HEK293 (cell line): ENCODE data around the gene GMEB2.
A peak's percentile ranks its signal among the peaks of the same experiment; 100 is the strongest.

ENCODE experiments used
- CTCF ChIA-PET: fragments of 350-600 bp; formaldehyde crosslinking; extraction: SDS; loops from one replicate; lab custom pipeline; 2021; ENCODE audit warnings: antibody characterized with exemption; lab: Yijun Ruan, JAX
- POLR2A ChIA-PET: fragments of 300-600 bp; formaldehyde crosslinking; extraction: SDS; loops from one replicate; lab custom pipeline; 2020; ENCODE audit warnings: antibody characterized with exemption, inconsistent platforms; lab: Yijun Ruan, JAX
- H3K27ac ChIP-seq: fragments of 200-500 bp; sonication (Bioruptor generic); 2 replicates; pipeline ENCODE4 v1.5.1; 2014; ENCODE audit warnings: low read depth, low read length, control low read depth, inconsistent platforms; ENCODE audit errors: extremely low read depth
- H3K36me3 ChIP-seq, 2 experiments: fragments of 200-500 bp in 1 of 2; sonication (Bioruptor generic) in 1 of 2; 1 replicate in 1 of 2; 2 replicates in 1 of 2; pipeline ENCODE4 v1.5.1; 2014 to 2017; ENCODE audit warnings: inconsistent platforms in 2 of 2, low read length in 2 of 2; ENCODE audit not compliant: control insufficient read depth in 2 of 2, insufficient read depth in 1 of 2
- H3K4me1 ChIP-seq: fragments of 200-500 bp; sonication (Bioruptor generic); 2 replicates; pipeline ENCODE4 v1.5.1; 2014; ENCODE audit warnings: mild to moderate bottlenecking, low read length, inconsistent platforms; ENCODE audit not compliant: control insufficient read depth, insufficient read depth
- H3K4me3 ChIP-seq: 2 replicates; pipeline ENCODE4 v1.5.1; 2011; ENCODE audit warnings: low read depth, mild to moderate bottlenecking, control low read depth, low read length, moderate library complexity
- H3K9me3 ChIP-seq: fragments of 200-500 bp; sonication (Bioruptor generic); 2 replicates; pipeline ENCODE4 v1.5.1; 2014; ENCODE audit warnings: low read depth, low read length, inconsistent platforms; ENCODE audit not compliant: control insufficient read depth, insufficient read depth
- GLIS1 ChIP-seq: fragments of 450-650 bp; formaldehyde crosslinking; IDR thresholded peaks from 2 replicates; pipeline ENCODE4 v1.5.1; 2016; ENCODE audit warnings: missing biosample characterization, missing genetic modification characterization
- GLIS2 ChIP-seq: fragments of 450-650 bp; formaldehyde crosslinking; IDR thresholded peaks from 2 replicates; pipeline ENCODE4 v1.5.1; 2016; ENCODE audit warnings: missing biosample characterization, missing genetic modification characterization
- YY1 ChIP-seq: fragments of 450-650 bp; formaldehyde crosslinking; IDR thresholded peaks from 2 replicates; pipeline ENCODE4 v1.5.1; 2018; ENCODE audit warnings: missing biosample characterization, missing genetic modification characterization
- ZBTB20 ChIP-seq: fragments of 450-650 bp; formaldehyde crosslinking; IDR thresholded peaks from 2 replicates; pipeline ENCODE4 v1.5.1; 2016; ENCODE audit warnings: missing biosample characterization, missing genetic modification characterization
- ZBTB48 ChIP-seq: fragments of 450-650 bp; formaldehyde crosslinking; IDR thresholded peaks from 2 replicates; pipeline ENCODE4 v1.5.1; 2016; ENCODE audit warnings: missing biosample characterization, missing genetic modification characterization
- ZBTB8A ChIP-seq: fragments of 450-650 bp; formaldehyde crosslinking; IDR thresholded peaks from 2 replicates; pipeline ENCODE4 v1.5.1; 2016; ENCODE audit warnings: missing biosample characterization, missing genetic modification characterization
- ZIC2 ChIP-seq: fragments of 450-650 bp; formaldehyde crosslinking; IDR thresholded peaks from 2 replicates; pipeline ENCODE4 v1.5.1; 2016; ENCODE audit warnings: missing biosample characterization, missing genetic modification characterization
- ZNF366 ChIP-seq: fragments of 450-650 bp; formaldehyde crosslinking; conservative IDR thresholded peaks from 2 replicates; pipeline ENCODE4 v1.5.1; 2016; ENCODE audit warnings: missing biosample characterization, missing genetic modification characterization
- ZNF404 ChIP-seq: fragments of 450-650 bp; formaldehyde crosslinking; IDR thresholded peaks from 2 replicates; pipeline ENCODE4 v1.5.1; 2017; ENCODE audit warnings: missing biosample characterization, missing genetic modification characterization
- ZNF423 ChIP-seq: fragments of 450-650 bp; formaldehyde crosslinking; IDR thresholded peaks from 2 replicates; pipeline ENCODE4 v1.5.1; 2016; ENCODE audit warnings: missing biosample characterization, missing genetic modification characterization
- ZNF548 ChIP-seq: fragments of 450-650 bp; formaldehyde crosslinking; IDR thresholded peaks from 2 replicates; pipeline ENCODE4 v1.5.1; 2016; ENCODE audit warnings: missing biosample characterization, missing genetic modification characterization
- ZNF561 ChIP-seq: fragments of 450-650 bp; IDR thresholded peaks from 2 replicates; pipeline ENCODE4 v1.5.1; 2018; ENCODE audit warnings: missing biosample characterization, missing genetic modification characterization, borderline replicate concordance
- ZNF707 ChIP-seq: fragments of 450-650 bp; formaldehyde crosslinking; IDR thresholded peaks from 2 replicates; pipeline ENCODE4 v1.5.1; 2016; ENCODE audit warnings: missing biosample characterization, missing genetic modification characterization
- ZSCAN30 ChIP-seq: fragments of 450-650 bp; IDR thresholded peaks from 2 replicates; pipeline ENCODE4 v1.5.1; 2018; ENCODE audit warnings: missing biosample characterization, mild to moderate bottlenecking, missing genetic modification characterization, moderate library complexity
- ZXDB ChIP-seq: fragments of 450-650 bp; formaldehyde crosslinking; IDR thresholded peaks from 2 replicates; pipeline ENCODE4 v1.5.1; 2016; ENCODE audit warnings: missing biosample characterization, missing genetic modification characterization
- TF ChIP-seq, protein P1 (sequence below): fragments of 450-650 bp; formaldehyde crosslinking; IDR thresholded peaks from 2 replicates; pipeline ENCODE4 v1.5.1; 2016; ENCODE audit warnings: missing biosample characterization, missing genetic modification characterization
- TF ChIP-seq, protein P2 (sequence below): fragments of 450-650 bp; formaldehyde crosslinking; IDR thresholded peaks from 2 replicates; pipeline ENCODE4 v1.5.1; 2016; ENCODE audit warnings: missing biosample characterization, missing genetic modification characterization
- TF ChIP-seq, protein P3 (sequence below): fragments of 450-650 bp; formaldehyde crosslinking; IDR thresholded peaks from 2 replicates; pipeline ENCODE4 v1.5.1; 2016; ENCODE audit warnings: missing biosample characterization, missing genetic modification characterization, low read depth

Gene GMEB2, protein sequence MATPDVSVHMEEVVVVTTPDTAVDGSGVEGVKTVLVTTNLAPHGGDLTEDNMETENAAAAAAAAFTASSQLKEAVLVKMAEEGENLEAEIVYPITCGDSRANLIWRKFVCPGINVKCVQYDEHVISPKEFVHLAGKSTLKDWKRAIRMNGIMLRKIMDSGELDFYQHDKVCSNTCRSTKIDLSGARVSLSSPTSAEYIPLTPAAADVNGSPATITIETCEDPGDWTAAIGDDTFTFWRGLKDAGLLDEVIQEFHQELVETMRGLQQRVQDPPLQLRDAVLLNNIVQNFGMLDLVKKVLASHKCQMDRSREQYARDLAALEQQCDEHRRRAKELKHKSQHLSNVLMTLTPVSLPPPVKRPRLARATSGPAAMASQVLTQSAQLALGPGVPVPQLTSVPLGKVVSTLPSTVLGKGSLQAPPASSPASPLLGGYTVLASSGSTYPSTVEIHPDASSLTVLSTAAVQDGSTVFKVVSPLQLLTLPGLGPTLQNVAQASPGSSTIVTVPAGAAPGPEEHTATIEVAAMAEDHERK

DNA sequence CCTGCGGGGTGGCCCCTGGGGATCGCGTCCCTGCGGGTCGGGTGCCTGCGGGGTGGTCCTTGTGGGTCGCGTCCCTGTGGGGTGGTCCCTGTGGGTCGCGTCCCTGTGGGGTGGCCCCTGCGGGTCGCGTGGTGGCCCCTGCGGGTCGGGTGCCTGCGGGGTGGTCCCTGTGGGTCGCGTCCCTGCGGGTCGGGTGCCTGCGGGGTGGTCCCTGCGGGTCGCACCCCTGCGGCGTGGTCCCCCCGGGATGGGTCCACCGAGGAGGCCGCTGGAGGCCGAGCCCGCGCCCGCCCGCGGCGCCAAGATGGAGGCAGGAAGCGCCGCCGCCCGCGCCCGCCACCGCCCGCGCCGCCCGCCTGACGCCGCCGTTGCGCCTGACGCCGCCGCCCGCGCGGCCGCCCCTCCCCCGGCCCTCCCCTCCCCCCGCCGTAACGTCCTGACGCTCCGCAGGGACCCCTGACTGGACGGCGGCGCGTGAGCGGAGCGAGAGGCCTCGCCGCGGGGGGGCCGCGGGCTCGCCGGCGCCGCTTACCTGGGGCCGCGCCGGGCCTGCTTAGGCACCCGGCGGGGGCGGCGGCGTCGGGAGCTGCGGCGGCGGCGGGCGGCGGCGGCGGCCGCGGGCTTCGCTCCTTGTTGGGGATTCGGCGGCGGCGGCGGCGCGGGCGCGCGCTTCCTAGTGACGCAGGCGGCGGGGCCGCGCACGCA, at the start of gene GMEB2:
Gene GMEB2, minus strand, starts transcription at position 678 of the 705 bp plus-strand sequence. CDS start 7,704 bp downstream, outside the sequence.
- TF ChIP-seq, protein P1, sequence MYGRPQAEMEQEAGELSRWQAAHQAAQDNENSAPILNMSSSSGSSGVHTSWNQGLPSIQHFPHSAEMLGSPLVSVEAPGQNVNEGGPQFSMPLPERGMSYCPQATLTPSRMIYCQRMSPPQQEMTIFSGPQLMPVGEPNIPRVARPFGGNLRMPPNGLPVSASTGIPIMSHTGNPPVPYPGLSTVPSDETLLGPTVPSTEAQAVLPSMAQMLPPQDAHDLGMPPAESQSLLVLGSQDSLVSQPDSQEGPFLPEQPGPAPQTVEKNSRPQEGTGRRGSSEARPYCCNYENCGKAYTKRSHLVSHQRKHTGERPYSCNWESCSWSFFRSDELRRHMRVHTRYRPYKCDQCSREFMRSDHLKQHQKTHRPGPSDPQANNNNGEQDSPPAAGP, result 0 out of 2 replicates have a peak, but pooled peaks have one; percentile 17
- TF ChIP-seq ZNF366 (tag by site-specific recombination) (no peak), ZNF404 (tag by site-specific recombination) (no peak), ZBTB48 (tag by site-specific recombination) (peak; percentile 86; the same call in 1 of the 2 replicates), YY1 (peak; percentile 25; the same call in 1 of the 2 replicates), GLIS2 (tag by site-specific recombination) (peak; percentile 98), ZSCAN30 (tag by site-specific recombination) (0 out of 2 replicates have a peak, but pooled peaks have one; percentile 11), ZNF561 (peak; percentile 59; the same call in 1 of the 2 replicates), ZNF707 (no peak), ZXDB (peak; percentile 49; the same call in 1 of the 2 replicates), ZIC2 (peak; percentile 94), ZNF423 (tag by site-specific recombination) (peak; percentile 89), GLIS1 (tag by site-specific recombination) (peak; percentile 98), ZNF548 (tag by site-specific recombination) (no peak), ZBTB20 (no peak), ZBTB8A (peak; percentile 93)
- TF ChIP-seq, protein P2, sequence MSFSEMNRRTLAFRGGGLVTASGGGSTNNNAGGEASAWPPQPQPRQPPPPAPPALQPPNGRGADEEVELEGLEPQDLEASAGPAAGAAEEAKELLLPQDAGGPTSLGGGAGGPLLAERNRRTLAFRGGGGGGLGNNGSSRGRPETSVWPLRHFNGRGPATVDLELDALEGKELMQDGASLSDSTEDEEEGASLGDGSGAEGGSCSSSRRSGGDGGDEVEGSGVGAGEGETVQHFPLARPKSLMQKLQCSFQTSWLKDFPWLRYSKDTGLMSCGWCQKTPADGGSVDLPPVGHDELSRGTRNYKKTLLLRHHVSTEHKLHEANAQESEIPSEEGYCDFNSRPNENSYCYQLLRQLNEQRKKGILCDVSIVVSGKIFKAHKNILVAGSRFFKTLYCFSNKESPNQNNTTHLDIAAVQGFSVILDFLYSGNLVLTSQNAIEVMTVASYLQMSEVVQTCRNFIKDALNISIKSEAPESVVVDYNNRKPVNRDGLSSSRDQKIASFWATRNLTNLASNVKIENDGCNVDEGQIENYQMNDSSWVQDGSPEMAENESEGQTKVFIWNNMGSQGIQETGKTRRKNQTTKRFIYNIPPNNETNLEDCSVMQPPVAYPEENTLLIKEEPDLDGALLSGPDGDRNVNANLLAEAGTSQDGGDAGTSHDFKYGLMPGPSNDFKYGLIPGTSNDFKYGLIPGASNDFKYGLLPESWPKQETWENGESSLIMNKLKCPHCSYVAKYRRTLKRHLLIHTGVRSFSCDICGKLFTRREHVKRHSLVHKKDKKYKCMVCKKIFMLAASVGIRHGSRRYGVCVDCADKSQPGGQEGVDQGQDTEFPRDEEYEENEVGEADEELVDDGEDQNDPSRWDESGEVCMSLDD (tag by site-specific recombination), result 0 out of 2 replicates have a peak, but pooled peaks have one; percentile 19
- TF ChIP-seq, protein P3, sequence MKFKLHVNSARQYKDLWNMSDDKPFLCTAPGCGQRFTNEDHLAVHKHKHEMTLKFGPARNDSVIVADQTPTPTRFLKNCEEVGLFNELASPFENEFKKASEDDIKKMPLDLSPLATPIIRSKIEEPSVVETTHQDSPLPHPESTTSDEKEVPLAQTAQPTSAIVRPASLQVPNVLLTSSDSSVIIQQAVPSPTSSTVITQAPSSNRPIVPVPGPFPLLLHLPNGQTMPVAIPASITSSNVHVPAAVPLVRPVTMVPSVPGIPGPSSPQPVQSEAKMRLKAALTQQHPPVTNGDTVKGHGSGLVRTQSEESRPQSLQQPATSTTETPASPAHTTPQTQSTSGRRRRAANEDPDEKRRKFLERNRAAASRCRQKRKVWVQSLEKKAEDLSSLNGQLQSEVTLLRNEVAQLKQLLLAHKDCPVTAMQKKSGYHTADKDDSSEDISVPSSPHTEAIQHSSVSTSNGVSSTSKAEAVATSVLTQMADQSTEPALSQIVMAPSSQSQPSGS (tag by site-specific recombination), result no peak
- no peaks in the 10 kb centered on the region for H3K4me1 ChIP-seq
- H3K9me3 ChIP-seq, result no peaks in the 10 kb centered on the region
- H3K36me3 ChIP-seq, result no peaks in the 10 kb centered on the region
- peak within 1 kb of the TSS; percentile 98 for H3K27ac ChIP-seq
- ChIA-PET POLR2A (interaction anchor here (0.8 to 1.5 kb wide), 9 partner anchors 8 to 52 kb away, joined by 3 to 20 read pairs (median 6); partner anchors contain the start of genes HELZ2, RTEL1 and STMN3), CTCF (interaction anchor here (1.1 kb wide), 1 partner anchor 22 kb away, joined by 3 read pairs; no protein-coding TSS in a partner anchor)
- H3K4me3 ChIP-seq, result peak within 1 kb of the TSS; percentile 89
